ENCODE data around the gene RAET1G.

DNA sequence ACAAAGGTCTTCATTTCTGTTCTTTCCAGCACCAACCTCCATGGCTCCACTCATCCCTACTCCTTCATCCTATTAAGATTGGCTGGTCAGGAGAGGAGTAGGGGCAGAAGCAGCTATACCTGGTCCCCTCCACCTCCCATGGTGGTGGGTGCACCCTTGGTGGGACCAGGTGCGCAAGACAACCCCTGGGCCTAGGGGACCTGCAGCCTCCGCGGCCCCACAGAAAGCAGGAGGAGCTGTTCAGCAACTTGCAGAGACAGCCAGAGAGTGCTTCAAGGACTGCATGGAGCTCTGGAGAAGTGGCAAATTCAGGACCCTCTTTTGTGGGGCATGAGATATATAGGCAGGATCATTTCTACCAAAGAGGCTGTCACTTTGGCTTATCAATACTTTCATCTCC lies 28.7 kb upstream of the RAET1G start:
- TF ChIP-seq, protein P1, sequence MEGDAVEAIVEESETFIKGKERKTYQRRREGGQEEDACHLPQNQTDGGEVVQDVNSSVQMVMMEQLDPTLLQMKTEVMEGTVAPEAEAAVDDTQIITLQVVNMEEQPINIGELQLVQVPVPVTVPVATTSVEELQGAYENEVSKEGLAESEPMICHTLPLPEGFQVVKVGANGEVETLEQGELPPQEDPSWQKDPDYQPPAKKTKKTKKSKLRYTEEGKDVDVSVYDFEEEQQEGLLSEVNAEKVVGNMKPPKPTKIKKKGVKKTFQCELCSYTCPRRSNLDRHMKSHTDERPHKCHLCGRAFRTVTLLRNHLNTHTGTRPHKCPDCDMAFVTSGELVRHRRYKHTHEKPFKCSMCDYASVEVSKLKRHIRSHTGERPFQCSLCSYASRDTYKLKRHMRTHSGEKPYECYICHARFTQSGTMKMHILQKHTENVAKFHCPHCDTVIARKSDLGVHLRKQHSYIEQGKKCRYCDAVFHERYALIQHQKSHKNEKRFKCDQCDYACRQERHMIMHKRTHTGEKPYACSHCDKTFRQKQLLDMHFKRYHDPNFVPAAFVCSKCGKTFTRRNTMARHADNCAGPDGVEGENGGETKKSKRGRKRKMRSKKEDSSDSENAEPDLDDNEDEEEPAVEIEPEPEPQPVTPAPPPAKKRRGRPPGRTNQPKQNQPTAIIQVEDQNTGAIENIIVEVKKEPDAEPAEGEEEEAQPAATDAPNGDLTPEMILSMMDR (IDR thresholded peaks at IDR 0.05; ENCODE audit: extremely low read depth in 1 of 2, insufficient read depth in 1 of 2, low read depth in 1 of 2, low read length in 2 of 2) = no peak
- TF ChIP-seq POLR2A (IDR thresholded peaks at IDR 0.05; ENCODE audit: low read depth, low read length) (no peak), JUN (IDR thresholded peaks at IDR 0.05; ENCODE audit: borderline replicate concordance, insufficient read depth, insufficient read length, low read depth) (no peak), POLR2AphosphoS5 (IDR thresholded peaks at IDR 0.05; ENCODE audit: insufficient read depth, low read depth, low read length) (no peak), EZH2 (IDR thresholded peaks at IDR 0.05; ENCODE audit: borderline replicate concordance, low read depth, low read length, severe bottlenecking) (no peak), FOS (IDR thresholded peaks at IDR 0.05; ENCODE audit: borderline replicate concordance, insufficient read depth, low read length) (no peak), MYC (IDR thresholded peaks at IDR 0.05; ENCODE audit: low read depth, low read length) (no peak), GATA2 (IDR thresholded peaks at IDR 0.05; ENCODE audit: insufficient read depth, insufficient read length, low read depth, low read length) (no peak)
- TF ChIP-seq, protein P2, sequence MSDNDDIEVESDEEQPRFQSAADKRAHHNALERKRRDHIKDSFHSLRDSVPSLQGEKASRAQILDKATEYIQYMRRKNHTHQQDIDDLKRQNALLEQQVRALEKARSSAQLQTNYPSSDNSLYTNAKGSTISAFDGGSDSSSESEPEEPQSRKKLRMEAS (IDR thresholded peaks at IDR 0.05; ENCODE audit: insufficient read depth, insufficient read length) = no peak

Data from endothelial cell of umbilical vein (primary cell).